Measurements from ENCODE around the gene ECHS1.
A peak's percentile ranks its signal among the peaks of the same experiment; 100 is the strongest.
"Not testable (repeated sequence)": the region's sequence is repeated elsewhere in the genome, so short reads cannot be mapped to it uniquely, and the experiment has no call there.

Gene ECHS1

GRCh38 chr10:133324198-133324792, 48.9 kb downstream of the ECHS1 start:
- peak; percentile 42 for DNase-seq (ENCODE audit: low spot score)

GRCh38 chr10:133322064-133322709, 51.0 kb downstream of the ECHS1 start:
- not testable (repeated sequence) for DNase-seq (ENCODE audit: low spot score)

GRCh38 chr10:133320852-133321422, 52.2 kb downstream of the ECHS1 start:
- DNase-seq (ENCODE audit: low spot score): not testable (repeated sequence)

DNA sequence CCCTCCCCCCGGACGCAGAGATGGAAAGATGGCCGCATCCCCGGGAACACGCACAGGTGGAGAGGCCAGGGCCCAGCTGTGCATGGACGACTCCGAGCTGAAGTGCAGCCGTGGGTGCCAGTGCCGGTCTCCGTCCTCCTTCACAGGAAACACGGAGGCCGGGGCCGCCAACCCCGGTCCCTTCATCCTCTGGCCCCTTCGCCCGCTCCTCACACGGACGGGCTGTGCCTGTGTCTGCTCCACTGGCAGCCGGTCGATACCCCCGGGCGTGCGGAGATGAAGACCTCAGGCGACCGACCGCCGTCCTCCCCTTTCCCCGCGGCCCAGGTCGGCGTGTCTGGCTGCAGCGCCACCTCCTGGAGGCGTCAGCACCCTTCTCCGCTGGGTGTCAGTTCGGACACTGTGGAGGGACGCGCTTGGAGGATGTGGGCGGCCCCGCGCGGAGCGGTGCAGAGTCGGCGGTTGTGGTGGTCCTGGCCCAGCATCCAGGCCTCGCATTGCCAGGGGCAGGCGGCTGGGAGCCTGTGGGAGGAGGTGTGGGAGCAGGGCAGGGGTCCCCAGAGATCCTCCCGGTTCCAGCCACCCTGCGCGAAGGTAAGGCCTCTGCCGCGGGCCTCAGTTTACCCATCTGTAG, 54.5 kb downstream of the ECHS1 start:
- peak; percentile 83 for DNase-seq (ENCODE audit: low spot score)

- DNase-seq (ENCODE audit: low spot score): no peak
Observed at GRCh38 chr10:133316732-133317131, 56.4 kb downstream of the ECHS1 start.

DNA sequence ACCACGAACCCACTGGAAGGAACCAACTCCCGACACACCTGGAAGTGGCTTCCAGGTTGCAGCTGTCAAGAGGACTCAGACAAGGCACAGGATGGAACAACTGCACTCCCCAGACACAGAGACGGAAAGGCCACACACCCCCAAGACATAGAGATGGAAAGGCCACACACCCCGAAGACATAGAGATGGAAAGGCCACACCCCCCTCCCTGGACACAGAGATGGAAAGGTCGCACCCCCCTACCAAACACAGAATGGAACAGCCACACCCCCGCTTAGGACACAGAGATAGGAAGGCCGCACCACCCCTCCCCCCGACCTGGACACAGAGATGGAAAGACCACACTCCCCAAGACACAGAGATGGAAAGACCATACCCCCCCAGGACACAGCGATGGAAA, 56.9 kb downstream of the ECHS1 start:
- no peak for DNase-seq (ENCODE audit: low spot score)

- no peak for DNase-seq (ENCODE audit: low spot score)
Observed at GRCh38 chr10:133315847-133316246, 57.3 kb downstream of the ECHS1 start.

DNA sequence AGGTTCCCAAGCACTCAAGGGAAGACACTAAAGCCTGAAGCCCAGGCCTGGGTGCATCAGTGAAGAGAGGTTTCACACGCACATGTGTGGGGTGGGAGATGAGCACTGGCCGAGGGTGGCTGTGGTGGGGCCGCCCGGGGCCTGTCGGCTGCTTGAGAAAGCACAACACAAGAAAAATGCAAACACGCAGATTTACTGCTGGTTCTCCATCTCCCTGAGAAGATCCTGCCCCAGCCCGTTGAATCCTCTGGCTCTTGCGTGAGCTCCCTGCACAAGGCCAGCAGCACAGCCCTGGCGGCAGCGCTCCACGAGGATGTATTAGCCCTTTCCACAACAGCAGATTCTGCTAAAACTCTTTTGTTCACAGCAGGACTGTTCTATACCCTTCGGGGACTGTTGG, 58.2 kb downstream of the ECHS1 start:
- no peak for DNase-seq (ENCODE audit: low spot score)

DNA sequence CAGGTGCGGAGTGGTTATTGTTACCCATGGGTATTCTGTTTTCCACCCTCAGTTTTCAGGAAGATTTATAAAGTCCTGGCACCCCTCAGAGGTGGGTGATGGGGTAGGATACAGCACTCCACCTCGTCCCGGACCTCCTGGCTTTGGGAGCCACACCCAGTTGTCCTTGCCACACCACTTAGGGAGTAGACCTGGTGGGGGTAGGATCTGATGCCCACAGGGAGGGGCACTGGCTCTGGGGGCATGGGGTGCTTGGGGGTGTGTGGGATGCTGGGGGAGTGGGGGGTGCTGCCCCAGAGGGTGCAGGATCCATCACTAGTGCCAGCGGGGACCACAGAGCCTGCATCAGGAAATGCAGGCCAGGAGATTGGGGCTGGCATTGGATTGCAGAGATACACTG, 60.0 kb downstream of the ECHS1 start:
- DNase-seq (ENCODE audit: low spot score): no peak

DNA sequence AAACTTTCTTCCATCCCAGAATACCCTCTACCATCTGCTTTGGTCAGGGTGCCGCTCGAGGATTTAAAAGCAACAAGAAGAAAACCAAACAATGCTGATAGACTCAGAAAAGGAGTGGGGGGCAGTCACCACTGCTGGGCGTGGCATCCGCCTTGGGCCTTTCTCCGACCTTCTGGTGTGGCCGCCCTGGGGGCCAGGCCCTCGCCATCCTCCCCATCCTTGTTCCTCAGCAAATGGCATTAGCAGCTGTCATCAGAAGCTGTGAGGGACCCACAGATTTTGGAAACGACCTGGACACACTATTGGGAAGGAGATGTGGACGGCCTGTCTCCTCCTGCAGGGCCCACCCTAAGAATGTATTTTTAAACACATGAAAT, 60.4 kb downstream of the ECHS1 start:
- DNase-seq (ENCODE audit: low spot score): no peak
